ENCODE results near the gene PYGB.

PYGB gene

GRCh38 chr20:25271486-25272222 lies 23.8 kb downstream of the PYGB start:
- no peak for DNase-seq

- DNase-seq, result no peak
Observed at GRCh38 chr20:25272223-25273000, 24.5 kb downstream of the PYGB start.

DNA sequence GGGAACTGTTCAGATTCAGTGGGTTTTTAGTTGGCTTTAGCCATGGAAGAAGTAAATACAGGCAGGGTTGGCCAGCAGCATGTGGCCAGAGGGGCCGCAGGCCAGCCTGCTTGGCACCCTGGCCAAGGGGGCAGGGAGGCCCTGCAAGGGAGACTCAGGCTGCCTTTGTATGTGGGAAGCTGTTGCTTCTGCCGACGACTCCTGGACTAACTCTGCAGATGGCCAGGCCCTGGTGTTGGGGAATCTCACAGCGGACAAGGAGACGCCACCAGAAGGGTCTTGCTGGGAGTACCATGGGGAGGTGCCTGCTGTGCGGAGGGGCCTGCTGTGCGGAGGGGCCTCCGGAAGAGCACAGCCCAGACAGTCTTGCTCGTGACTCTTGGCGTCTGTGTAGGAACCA lies 25.2 kb downstream of the PYGB start:
- no peak for DNase-seq

GRCh38 chr20:25273541-25274358 lies 25.9 kb downstream of the PYGB start:
- DNase-seq, result peak; percentile 64

DNA sequence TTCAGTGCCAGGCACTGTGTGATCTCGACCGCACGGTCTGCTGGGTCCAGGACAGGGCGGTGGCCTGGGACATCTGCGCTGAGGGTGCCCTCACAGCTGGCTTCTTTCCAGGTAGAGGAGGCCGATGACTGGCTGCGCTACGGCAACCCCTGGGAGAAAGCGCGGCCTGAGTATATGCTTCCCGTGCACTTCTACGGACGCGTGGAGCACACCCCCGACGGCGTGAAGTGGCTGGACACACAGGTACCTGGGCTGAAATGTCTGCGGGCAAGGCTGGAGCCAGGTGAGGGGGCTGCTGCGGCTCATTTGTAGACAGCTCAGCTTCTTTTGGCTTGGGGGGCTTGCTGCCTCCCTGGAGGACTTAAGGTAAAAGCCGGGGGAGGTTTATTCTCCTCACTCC lies 26.6 kb downstream of the PYGB start:
- no peak for DNase-seq

GRCh38 chr20:25274891-25275812 lies 27.3 kb downstream of the PYGB start:
- DNase-seq, result no peak

GRCh38 chr20:25275813-25276532 lies 28.1 kb downstream of the PYGB start:
- no peak for DNase-seq

GRCh38 chr20:25276533-25277050 lies 28.7 kb downstream of the PYGB start:
- DNase-seq, result no peak

- no peak for DNase-seq
Observed at GRCh38 chr20:25277051-25277801, 29.3 kb downstream of the PYGB start.

GRCh38 chr20:25277941-25278521 lies 30.1 kb downstream of the PYGB start:
- no peak for DNase-seq

DNA sequence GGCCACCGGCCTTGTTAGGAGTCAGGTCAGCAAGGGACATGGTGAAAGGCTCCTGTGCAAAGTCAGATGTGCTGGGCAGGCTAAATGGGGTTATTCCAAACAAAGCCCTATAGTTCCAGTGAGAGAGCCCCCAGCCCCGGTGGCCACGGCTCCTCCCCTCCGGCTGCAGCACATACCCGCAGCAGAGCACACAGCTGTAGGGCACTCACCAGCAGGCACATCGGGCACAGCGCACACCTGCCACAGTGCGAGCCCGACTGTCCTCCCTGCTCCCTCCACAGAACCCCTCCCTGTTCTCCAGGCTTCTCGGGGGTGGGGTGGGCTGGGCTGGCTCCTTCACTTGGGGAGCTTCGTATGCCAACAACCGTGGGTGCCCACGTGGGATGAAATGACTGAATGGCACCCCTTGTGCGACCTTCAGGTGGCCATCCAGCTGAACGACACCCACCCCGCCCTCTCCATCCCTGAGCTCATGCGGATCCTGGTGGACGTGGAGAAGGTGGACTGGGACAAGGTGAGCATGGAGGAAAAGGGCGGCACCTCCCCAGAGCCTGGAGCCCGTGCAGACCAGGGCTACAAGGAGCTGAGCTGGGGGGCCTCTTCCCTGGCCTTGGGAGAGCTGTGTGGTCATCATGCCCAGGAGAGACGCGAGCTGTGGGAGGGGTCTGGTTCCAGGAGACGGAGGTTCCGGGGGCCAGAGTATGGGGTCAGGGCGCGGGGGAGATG lies 30.9 kb downstream of the PYGB start:
- DNase-seq, result no peak

GRCh38 chr20:25279403-25279802 lies 31.5 kb downstream of the PYGB start:
- no peak for DNase-seq

DNA sequence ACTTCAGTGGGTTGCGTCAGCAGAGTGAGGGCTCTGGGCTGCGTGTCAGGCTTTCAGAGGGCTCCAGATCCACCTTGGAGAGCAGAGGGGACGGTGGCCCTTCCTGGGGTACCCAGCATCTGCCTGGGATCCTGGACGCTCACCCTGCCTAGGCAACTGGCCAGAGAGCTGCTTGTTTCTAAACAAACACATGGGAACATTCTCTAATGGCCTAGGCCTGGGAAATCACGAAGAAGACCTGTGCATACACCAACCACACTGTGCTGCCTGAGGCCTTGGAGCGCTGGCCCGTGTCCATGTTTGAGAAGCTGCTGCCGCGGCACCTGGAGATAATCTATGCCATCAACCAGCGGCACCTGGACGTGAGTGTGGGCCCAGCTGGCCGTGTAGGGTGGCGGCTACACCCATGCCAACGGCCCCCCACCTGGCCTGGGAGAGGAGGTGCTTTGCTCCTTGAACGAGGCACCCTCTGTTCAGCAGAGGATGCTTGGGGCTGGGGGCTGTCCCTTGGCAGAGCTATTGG lies 32.2 kb downstream of the PYGB start:
- no peak for DNase-seq

GRCh38 chr20:25280574-25281535 lies 33.0 kb downstream of the PYGB start:
- DNase-seq, result no peak

DNA sequence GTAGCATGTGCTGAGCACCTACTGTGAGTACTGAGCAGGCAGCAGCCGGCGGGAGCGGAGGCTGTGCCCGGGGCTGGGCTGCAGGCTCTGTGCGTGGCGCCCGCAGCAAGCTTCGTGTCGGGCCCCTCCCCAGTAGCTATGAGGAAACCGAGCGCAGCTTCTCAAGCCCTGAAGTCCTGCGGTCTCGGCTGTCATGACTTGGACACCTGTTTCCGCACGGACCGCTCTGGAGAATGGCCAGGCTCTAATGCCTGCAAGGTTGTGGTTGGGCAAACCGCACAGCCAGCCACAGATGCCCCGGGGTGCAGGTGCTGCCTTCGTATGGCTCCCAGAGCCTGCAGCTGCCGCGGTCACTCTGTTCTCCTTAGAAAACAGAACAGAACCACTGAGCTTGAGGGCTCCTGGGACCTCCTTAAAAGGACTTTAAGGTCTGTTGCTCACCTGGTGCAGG lies 33.7 kb downstream of the PYGB start:
- no peak for DNase-seq

GRCh38 chr20:25282034-25282781 lies 34.3 kb downstream of the PYGB start:
- DNase-seq, result no peak

- no peak for DNase-seq
Observed at GRCh38 chr20:25282796-25283195, 34.9 kb downstream of the PYGB start.
